ENCODE data around the gene SORCS1. TPM values are rescaled to one million over a fixed set of nuclear protein-coding genes. Genes with fewer than 3 reads are reported as not detected.

SORCS1 gene
- total RNA-seq, 4 donors from 2014 or later: 1.2 to 11.8 (median 6.2) TPM

DNA sequence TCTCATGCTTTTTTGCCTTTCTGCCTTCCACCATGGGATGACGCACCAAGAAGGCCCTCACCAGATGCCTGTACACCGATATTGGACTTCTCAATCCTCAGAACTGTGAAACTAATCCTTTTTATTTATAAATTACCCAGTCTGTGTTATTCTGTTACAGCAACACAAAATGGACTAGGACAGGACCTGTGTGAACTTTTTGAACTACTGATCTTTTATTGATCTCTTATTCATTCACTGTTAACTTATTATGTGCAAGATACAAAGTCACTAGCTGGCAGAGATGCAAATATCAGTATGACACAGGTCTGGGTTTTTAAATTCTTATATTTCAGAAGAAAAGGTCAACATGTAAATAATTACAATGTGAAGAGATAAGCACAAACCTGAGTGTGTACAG, 635.8 kb downstream of the SORCS1 start:
- H3K36me3 ChIP-seq: no peaks in the 10 kb centered on the region
- H3K4me1 ChIP-seq: no peaks in the 10 kb centered on the region
- no peaks in the 10 kb centered on the region for H3K9me3 ChIP-seq
- H3K27me3 ChIP-seq: no peaks in the 10 kb centered on the region
- TF ChIP-seq POLR2A (IDR thresholded peaks at IDR 0.05): no peak
- TF ChIP-seq, protein P1, sequence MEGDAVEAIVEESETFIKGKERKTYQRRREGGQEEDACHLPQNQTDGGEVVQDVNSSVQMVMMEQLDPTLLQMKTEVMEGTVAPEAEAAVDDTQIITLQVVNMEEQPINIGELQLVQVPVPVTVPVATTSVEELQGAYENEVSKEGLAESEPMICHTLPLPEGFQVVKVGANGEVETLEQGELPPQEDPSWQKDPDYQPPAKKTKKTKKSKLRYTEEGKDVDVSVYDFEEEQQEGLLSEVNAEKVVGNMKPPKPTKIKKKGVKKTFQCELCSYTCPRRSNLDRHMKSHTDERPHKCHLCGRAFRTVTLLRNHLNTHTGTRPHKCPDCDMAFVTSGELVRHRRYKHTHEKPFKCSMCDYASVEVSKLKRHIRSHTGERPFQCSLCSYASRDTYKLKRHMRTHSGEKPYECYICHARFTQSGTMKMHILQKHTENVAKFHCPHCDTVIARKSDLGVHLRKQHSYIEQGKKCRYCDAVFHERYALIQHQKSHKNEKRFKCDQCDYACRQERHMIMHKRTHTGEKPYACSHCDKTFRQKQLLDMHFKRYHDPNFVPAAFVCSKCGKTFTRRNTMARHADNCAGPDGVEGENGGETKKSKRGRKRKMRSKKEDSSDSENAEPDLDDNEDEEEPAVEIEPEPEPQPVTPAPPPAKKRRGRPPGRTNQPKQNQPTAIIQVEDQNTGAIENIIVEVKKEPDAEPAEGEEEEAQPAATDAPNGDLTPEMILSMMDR (IDR thresholded peaks at IDR 0.05): no peak
- intact Hi-C loops (cut with DNase I): no loop called here
- whole genome bisulfite sequencing, 2 donors: 94 to 98% methylated on average over 2 of the region's 2 CpGs
- DNase-seq: no peak
- no peak overlapping the region for H3K4me3 ChIP-seq (replicated peaks in 1 of 3)
- H3K27ac ChIP-seq: no peak overlapping the region

DNA sequence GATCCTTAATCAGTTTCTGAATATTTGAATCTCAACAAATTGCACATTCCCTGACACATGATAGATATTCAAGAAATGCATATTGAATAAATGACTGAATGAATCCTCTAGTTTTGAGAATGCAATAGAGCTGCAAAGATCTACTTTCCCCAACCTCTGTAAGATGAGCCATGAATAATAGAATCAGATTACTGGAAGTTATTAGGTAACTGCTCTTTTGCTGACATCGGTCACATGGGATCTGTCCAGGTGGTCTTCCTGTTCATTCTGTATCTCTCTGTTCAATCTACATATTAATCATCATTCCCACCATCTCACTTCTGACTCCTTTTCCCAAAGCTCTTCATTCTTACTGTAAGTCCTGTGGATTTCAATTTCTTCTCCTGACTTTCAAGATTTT, 638.7 kb downstream of the SORCS1 start:
- intact Hi-C loops (cut with DNase I): no loop called here
- Histone ChIP-seq H3K4me3 (replicated peaks in 1 of 3) (no peak overlapping the region), H3K36me3 (no peaks in the 10 kb centered on the region), H3K27ac (no peak overlapping the region), H3K9me3 (no peaks in the 10 kb centered on the region), H3K27me3 (no peaks in the 10 kb centered on the region), H3K4me1 (no peaks in the 10 kb centered on the region)
- 79 to 91% methylated on average over 1 of the region's 1 CpG for WGBS, 2 donors
- DNase-seq: no peak
- no peak for TF ChIP-seq POLR2A (IDR thresholded peaks at IDR 0.05)
- TF ChIP-seq, protein P1 (IDR thresholded peaks at IDR 0.05): no peak

Small RNAs within 50 kb of the gene (small RNA-seq; reads per million reads assigned to genes)
- 6.2 reads per million, percentile 88 among the genes with 10 or more reads in this experiment for gene RNA5SP325

All from thyroid gland (tissue), 4 donors.